Activated naive CD4-positive, alpha-beta T cell treated with anti-CD3 and anti-CD28 coated beads, Interleukin-2, amount 50 U/mL, for 72 hours (primary cell): ENCODE results near the gene S1PR1. TPM values are rescaled to one million over a fixed set of nuclear protein-coding genes. Genes with fewer than 3 reads are reported as not detected.
"Not testable (repeated sequence)": the region's sequence is repeated elsewhere in the genome, so short reads cannot be mapped to it uniquely, and the experiment has no call there.

ENCODE experiments used
- ATAC-seq, 2 donors: fragments of 150-1000 bp; cut with Tn5 transposase; 2 replicates each; pipeline ENCODE4 v1.10.0; 2021; ENCODE audit warnings: mild to moderate bottlenecking in 2 of 2, moderate library complexity in 2 of 2
- DNase-seq, 2 donors: peaks; one replicate each; pipeline ENCODE4 v3.0.0; 2021 to 2022; ENCODE audit warnings: low spot score in 2 of 2
- H3K27ac Mint-ChIP-seq, 2 donors: one replicate each; pipeline ENCODE4 v1.8.0; 2022; ENCODE audit warnings: mild to moderate bottlenecking in 2 of 2, mixed read lengths in 2 of 2
- H3K36me3 Mint-ChIP-seq, 2 donors: one replicate each; pipeline ENCODE4 v1.8.0; 2022; ENCODE audit warnings: mixed read lengths in 2 of 2
- H3K9me3 Mint-ChIP-seq, 2 donors: one replicate each; pipeline ENCODE4 v1.8.0; 2022; ENCODE audit warnings: mixed read lengths in 2 of 2
- total RNA-seq, 2 donors: library from RNA; stranded (reverse); gene quantifications; one replicate each; pipeline ENCODE4 v1.2.3, GENCODE V29; 2022

Gene S1PR1
- total RNA-seq, 2 donors from 2014 or later: 125 to 221 TPM

DNA sequence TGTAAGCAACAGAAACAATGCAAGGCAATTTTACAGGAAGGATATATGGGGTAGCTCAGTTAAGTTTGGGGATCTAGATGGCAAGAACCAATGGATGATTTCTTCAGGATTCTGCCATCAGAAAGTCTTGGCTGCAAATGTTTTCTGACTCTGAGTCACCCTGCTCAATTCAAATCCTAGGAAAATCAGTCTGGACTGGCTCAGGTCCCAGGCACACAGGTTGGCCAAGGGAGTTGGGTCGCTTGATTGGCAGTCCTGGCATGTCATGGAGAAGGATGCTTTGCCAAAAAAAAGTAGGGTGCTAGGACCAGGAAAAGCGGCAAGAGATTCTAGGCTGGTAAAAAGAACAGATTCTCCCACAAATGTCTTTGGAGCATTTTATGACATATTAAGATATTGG, 28.9 kb upstream of the S1PR1 start:
- H3K9me3 Mint-ChIP-seq: peaks cover 4 to 7% of the 10 kb centered on the region in 2 donors
- H3K27ac Mint-ChIP-seq: no peak overlapping the region
- H3K36me3 Mint-ChIP-seq: peaks cover 4 to 35% of the 10 kb centered on the region in 2 donors
- ATAC-seq: no peak
- DNase-seq: no peak

DNA sequence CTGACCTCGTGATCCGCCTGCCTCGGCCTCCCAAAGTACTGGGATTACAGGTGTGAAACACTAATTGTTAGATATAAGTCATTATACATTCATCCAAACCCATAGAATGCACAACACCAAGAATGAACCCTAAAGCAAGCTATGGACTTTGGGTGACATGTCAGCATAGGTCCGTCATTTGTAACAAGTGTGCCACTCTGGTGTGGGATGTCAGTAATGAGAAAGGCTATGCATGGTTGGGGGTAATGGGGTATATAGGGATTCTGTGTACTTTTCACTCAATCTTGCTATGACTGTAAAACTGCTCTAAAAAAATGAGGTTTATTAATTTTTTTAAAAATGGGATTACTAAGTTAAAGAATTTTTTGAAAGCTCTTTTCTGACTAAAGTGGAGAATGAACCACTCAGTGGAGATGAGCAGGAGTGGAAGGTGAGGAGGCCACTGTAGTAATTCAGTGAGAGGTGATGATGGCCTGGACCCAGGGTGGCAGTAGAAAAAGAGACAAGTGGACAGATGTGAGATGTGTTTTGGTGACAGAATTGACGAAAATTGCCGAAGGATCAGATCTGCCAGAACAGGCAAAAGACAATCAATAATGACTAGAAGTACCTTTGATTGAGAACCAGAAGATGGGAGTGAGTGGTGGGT, 21.3 kb upstream of the S1PR1 start:
- Mint-ChIP-seq H3K9me3 (peaks cover 4 to 12% of the 10 kb centered on the region in 2 donors), H3K27ac (peak overlapping the region in 1 of 2 donors; percentile 45), H3K36me3 (peaks cover 3 to 49% of the 10 kb centered on the region in 2 donors)
- DNase-seq: no peak
- peak; percentile 24 to 72 for ATAC-seq

DNA sequence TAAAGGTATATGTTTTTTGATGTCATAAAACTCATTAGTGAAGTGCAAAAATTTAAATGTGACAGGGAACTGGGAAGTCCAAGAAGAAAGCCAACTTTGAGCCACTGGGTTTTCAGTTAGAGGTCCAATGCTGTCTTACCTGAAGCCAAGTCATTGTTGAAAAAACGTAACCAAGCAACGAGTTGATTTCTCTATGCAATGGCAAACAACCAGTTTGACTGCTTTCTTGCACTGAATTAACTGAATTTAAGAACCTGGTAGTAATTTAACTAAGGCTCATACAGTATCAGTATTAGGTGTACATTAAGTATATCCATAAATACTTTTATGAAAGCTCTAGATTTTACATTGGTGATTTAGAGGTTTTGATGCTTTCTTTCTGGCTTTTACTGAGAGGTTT, 20.2 kb upstream of the S1PR1 start:
- ATAC-seq: peak in 1 of 2 donors; percentile 78
- peaks cover under 1 to 8% of the 10 kb centered on the region in 2 donors for H3K9me3 Mint-ChIP-seq
- peak overlapping the region in 1 of 2 donors; percentile 58 for H3K27ac Mint-ChIP-seq
- DNase-seq: no peak
- peaks cover 8 to 47% of the 10 kb centered on the region in 2 donors for H3K36me3 Mint-ChIP-seq

- ATAC-seq (no peak), DNase-seq (no peak)
- H3K9me3 Mint-ChIP-seq: peaks cover 6 to 12% of the 10 kb centered on the region in 2 donors
- H3K27ac Mint-ChIP-seq: no peak overlapping the region
- H3K36me3 Mint-ChIP-seq: peaks cover 14 to 47% of the 10 kb centered on the region in 2 donors
Observed at GRCh38 chr1:101217148-101217547, 19.7 kb upstream of the S1PR1 start.

GRCh38 chr1:101218968-101219367, 17.9 kb upstream of the S1PR1 start:
- H3K36me3 Mint-ChIP-seq: peaks cover 14 to 37% of the 10 kb centered on the region in 2 donors
- ATAC-seq, DNase-seq, H3K27ac Mint-ChIP-seq: not testable (repeated sequence)
- peaks cover 7 to 11% of the 10 kb centered on the region in 2 donors for H3K9me3 Mint-ChIP-seq

DNA sequence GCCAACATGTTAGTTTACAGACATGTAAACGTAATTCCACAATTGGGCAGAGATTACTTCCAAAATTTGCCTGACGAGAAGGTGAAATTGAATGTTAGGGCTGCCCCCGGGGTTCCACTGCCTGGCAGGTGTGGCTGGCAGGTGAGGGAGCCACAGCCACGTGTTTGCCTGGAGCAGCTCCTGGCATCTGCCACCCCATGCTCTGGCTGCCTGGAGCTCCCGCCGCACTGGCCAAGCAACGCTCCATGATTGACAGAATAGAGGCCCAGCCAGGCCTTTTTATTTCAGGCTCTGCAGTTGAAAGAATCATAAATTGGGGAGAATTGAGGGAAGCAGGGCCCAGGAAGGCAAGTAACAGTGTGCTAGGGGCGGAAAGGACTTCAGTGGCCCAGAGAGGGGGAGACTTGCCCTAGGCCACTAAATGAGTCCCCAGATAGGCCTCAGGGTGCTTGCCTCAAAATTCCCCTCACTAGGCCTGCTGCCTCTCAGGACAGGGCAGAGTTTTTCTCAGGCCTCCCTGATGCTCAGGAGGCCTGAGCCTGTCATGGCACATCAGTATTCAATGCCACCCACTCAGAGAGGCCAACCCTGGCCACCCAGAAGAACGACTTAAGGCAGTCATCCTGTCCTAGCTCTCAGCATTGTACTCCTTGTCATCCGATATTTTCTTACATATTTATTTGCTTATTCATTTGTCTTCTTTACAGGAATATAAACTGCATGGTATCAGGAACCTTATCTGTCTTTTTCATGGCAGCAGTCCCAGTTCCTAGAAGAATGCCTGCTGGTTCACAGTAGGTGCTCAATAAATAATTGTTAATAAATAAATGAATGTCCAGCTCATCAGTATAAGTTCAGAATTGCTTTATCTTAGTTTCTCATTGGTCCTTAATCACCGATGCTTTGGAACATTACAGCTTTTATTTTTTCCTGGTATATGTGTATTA, 16.6 kb upstream of the S1PR1 start:
- H3K9me3 Mint-ChIP-seq: peaks cover 7 to 8% of the 10 kb centered on the region in 2 donors
- peak overlapping the region in 1 of 2 donors; percentile 86 for H3K27ac Mint-ChIP-seq
- ATAC-seq: no peak

GRCh38 chr1:101220906-101221305, 15.9 kb upstream of the S1PR1 start:
- no peak for DNase-seq

More for the DNA sequence above, 16.6 kb upstream of the S1PR1 start:
- no peak for DNase-seq
- H3K36me3 Mint-ChIP-seq: peaks cover 14 to 33% of the 10 kb centered on the region in 2 donors

GRCh38 chr1:101221945-101222429, 14.8 kb upstream of the S1PR1 start:
- peaks cover 7 to 8% of the 10 kb centered on the region in 2 donors for H3K9me3 Mint-ChIP-seq
- peak overlapping the region; percentile 40 to 86 for H3K27ac Mint-ChIP-seq
- ATAC-seq (peak; percentile 68 to 70), DNase-seq (no peak)
- H3K36me3 Mint-ChIP-seq: peaks cover 14 to 25% of the 10 kb centered on the region in 2 donors

More at GRCh38 chr1:101220906-101221305, 15.9 kb upstream of the S1PR1 start:
- ATAC-seq: no peak
- Mint-ChIP-seq H3K27ac (peak overlapping the region in 1 of 2 donors; percentile 86), H3K36me3 (peaks cover 14 to 26% of the 10 kb centered on the region in 2 donors), H3K9me3 (peaks cover 7 to 8% of the 10 kb centered on the region in 2 donors)

GRCh38 chr1:101227837-101228236, 9.0 kb upstream of the S1PR1 start:
- peaks cover 19 to 50% of the 10 kb centered on the region in 2 donors for H3K36me3 Mint-ChIP-seq
- no peak for DNase-seq
- ATAC-seq: no peak

GRCh38 chr1:101228424-101229134, 8.2 kb upstream of the S1PR1 start:
- no peak for DNase-seq
- ATAC-seq: peak; percentile 48 to 87
- Mint-ChIP-seq H3K27ac (peak overlapping the region in 1 of 2 donors; percentile 53), H3K9me3 (peaks cover 15 to 18% of the 10 kb centered on the region in 2 donors), H3K36me3 (peaks cover 27 to 57% of the 10 kb centered on the region in 2 donors)

More at GRCh38 chr1:101227837-101228236, 9.0 kb upstream of the S1PR1 start:
- Mint-ChIP-seq H3K9me3 (peaks cover 12 to 14% of the 10 kb centered on the region in 2 donors), H3K27ac (no peak overlapping the region)

- DNase-seq, H3K27ac Mint-ChIP-seq, ATAC-seq: not testable (repeated sequence)
- H3K36me3 Mint-ChIP-seq: peaks cover 44 to 69% of the 10 kb centered on the region in 2 donors
- peaks cover 11 to 18% of the 10 kb centered on the region in 2 donors for H3K9me3 Mint-ChIP-seq
Observed at GRCh38 chr1:101232182-101232581, 4.6 kb upstream of the S1PR1 start.

DNA sequence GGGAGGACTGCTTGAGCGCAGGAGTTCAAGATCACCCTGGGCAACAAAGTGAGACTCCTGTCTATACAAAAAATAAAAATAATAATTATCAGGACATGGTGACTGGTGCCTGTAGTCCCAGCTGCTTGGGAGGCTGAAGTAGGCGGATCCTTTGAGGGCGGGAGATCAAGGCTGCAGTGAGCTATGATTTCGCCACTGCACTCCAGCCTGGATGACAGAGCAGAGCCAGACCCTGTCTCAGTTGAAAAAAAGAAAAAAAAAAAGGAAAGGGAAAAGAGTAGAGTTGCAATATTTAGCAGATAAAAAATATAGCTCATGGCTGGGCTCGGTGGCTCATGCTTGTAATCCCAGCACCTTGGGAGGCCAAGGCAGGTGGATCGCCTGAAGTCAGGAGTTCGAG, 3.3 kb upstream of the S1PR1 start:
- H3K36me3 Mint-ChIP-seq: peaks cover 51 to 81% of the 10 kb centered on the region in 2 donors
- ATAC-seq (no peak), DNase-seq (no peak)
- H3K27ac Mint-ChIP-seq: peak overlapping the region; percentile 93 to 99
- H3K9me3 Mint-ChIP-seq: peaks cover 11 to 18% of the 10 kb centered on the region in 2 donors

GRCh38 chr1:101235216-101235695, 1.6 kb upstream of the S1PR1 start:
- peak in 1 of 2 donors; percentile 49 for DNase-seq
- H3K27ac Mint-ChIP-seq: peak overlapping the region; percentile 99
- H3K36me3 Mint-ChIP-seq: peaks cover 60 to 82% of the 10 kb centered on the region in 2 donors
- peaks cover 11 to 13% of the 10 kb centered on the region in 2 donors for H3K9me3 Mint-ChIP-seq
- ATAC-seq: peak; percentile 3 to 23

DNA sequence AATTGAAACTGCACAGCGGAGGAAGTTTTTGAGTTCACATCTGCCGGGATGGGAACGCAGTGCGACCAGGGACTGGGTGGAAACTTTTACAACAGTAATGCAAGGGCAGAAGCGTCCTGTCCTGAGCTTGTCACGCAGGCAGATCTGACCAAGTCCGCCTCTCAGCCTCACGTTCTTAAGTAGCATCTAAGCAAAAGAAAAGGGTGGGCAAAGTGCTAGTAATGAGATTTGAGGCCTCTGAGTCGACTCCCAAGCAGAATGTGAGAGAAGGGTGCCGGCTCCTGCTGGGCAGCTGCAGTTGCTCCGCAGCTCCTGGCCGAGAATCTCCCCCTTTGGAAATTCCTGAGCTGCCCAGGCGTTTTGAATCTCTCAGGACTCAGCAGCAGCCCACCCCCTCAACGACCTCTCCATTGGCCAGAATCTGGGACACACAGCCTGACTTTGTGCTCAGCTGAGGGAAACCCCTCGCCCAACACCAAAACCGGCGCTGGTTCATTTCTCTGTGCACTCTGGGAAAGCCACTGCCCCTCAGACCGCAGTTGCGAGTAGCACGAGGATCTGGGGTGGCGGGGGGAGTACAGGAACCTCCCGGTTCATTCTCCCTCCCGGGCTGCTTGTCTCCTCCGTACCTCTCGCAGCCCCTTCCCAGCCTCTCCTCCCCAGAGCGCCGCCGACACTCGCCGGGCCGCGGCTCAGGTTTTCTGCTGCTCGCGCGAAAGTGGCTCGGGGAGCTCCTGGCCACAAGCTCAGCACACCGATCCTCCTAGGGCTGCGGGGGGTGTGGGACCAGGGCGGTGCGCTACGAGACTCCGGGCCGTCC, 913 bp upstream of the S1PR1 start:
- DNase-seq: peak; percentile 75 to 91
- H3K36me3 Mint-ChIP-seq: peaks cover 66 to 82% of the 10 kb centered on the region in 2 donors
- H3K27ac Mint-ChIP-seq: peak overlapping the region; percentile 99
- peaks cover 7 to 13% of the 10 kb centered on the region in 2 donors for H3K9me3 Mint-ChIP-seq
- ATAC-seq: peak; percentile 55 to 67

DNA sequence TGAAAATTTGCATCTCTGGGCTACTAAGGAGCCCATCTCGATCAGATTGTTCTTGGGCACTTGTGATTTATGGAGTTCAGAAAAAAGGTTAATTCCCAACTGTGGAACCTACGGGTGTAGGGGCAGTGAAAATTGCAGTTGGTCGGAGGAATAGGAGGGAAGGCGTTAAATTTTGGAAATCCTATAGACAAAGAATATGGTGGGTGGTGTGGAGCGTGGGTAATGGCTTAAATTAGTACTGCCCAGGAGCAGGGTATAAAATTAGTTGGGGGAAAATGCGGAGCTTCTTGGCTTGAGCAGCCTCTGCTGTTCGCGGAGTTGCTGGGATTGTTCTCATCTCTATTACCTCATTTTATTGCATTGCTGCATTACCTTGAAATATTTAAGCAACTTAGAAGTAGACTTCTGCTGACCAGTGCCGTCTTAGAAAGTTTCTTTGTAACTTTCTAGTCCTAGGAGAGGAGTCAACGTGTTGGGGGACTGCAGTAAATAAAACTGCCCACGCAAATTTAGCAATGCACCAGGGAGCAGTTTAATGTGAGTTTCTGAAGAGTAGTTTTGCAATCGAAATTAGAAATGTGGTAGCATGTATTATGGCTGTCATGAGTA, 514 bp downstream of the S1PR1 start:
- H3K9me3 Mint-ChIP-seq: peaks cover 6 to 7% of the 10 kb centered on the region in 2 donors
- H3K27ac Mint-ChIP-seq: peak overlapping the region; percentile 99
- H3K36me3 Mint-ChIP-seq: peaks cover 64 to 79% of the 10 kb centered on the region in 2 donors
- DNase-seq (peak in 1 of 2 donors; percentile 29), ATAC-seq (no peak)
